Islet of Langerhans (tissue), 1 donor: ENCODE data around the gene SORD.
A peak's percentile ranks its signal among the peaks of the same experiment; 100 is the strongest.
"Not testable (repeated sequence)": the region's sequence is repeated elsewhere in the genome, so short reads cannot be mapped to it uniquely, and the experiment has no call there.

ENCODE experiments used
- FAIRE-seq: peaks from one replicate; lab custom pipeline; 2011; peaks lifted over from hg19 to GRCh38; lab: Jason Lieb, UNC

Gene SORD

GRCh38 chr15:45022871-45023658 is at the start of gene SORD:
Gene SORD (plus strand): TSS chr15:45023195. CDS start chr15:45023284, 89 bp downstream.
- FAIRE-seq: no peak

GRCh38 chr15:44976183-44976582 is 46.8 kb upstream of the SORD start:
- FAIRE-seq: not testable (repeated sequence)

GRCh38 chr15:44977781-44978180 is 45.2 kb upstream of the SORD start:
- FAIRE-seq: peak; percentile 97

GRCh38 chr15:44979617-44980339 is 43.2 kb upstream of the SORD start:
- FAIRE-seq: not testable (repeated sequence)

GRCh38 chr15:44984144-44984543 is 38.9 kb upstream of the SORD start:
- not testable (repeated sequence) for FAIRE-seq

GRCh38 chr15:44986346-44987055 is 36.5 kb upstream of the SORD start:
- not testable (repeated sequence) for FAIRE-seq

- FAIRE-seq: not testable (repeated sequence)
These were observed 35.3 kb upstream of the SORD start for GRCh38 chr15:44987711-44988110.

GRCh38 chr15:44988184-44988869 is 34.7 kb upstream of the SORD start:
- peak; percentile 41 for FAIRE-seq

- FAIRE-seq: not testable (repeated sequence)
These were observed 34.1 kb upstream of the SORD start for GRCh38 chr15:44988870-44989219.

GRCh38 chr15:44997632-44998031 is 25.4 kb upstream of the SORD start:
- not testable (repeated sequence) for FAIRE-seq

- no peak for FAIRE-seq
These were observed 23.9 kb upstream of the SORD start for GRCh38 chr15:44999105-44999504.

GRCh38 chr15:45001180-45001579 is 21.8 kb upstream of the SORD start:
- FAIRE-seq: not testable (repeated sequence)

- not testable (repeated sequence) for FAIRE-seq
These were observed 19.1 kb upstream of the SORD start for GRCh38 chr15:45003731-45004410.

- FAIRE-seq: not testable (repeated sequence)
These were observed 18.3 kb upstream of the SORD start for GRCh38 chr15:45004590-45005175.

GRCh38 chr15:45009046-45009445 is 13.9 kb upstream of the SORD start:
- no peak for FAIRE-seq

- FAIRE-seq: not testable (repeated sequence)
These were observed 7.9 kb upstream of the SORD start for GRCh38 chr15:45015114-45015513.

- not testable (repeated sequence) for FAIRE-seq
These were observed 2.6 kb upstream of the SORD start for GRCh38 chr15:45020222-45020900.

- FAIRE-seq: not testable (repeated sequence)
These were observed 2.1 kb upstream of the SORD start for GRCh38 chr15:45020901-45021259.

GRCh38 chr15:45021348-45021747 is 1.6 kb upstream of the SORD start:
- FAIRE-seq: no peak

GRCh38 chr15:45023659-45024225 is 747 bp downstream of the SORD start:
- no peak for FAIRE-seq
